ENCODE data around the gene FGL2. TPM values are rescaled to one million over a fixed set of nuclear protein-coding genes. Genes with fewer than 3 reads are reported as not detected.
A peak's percentile ranks its signal among the peaks of the same experiment; 100 is the strongest.
"Not testable (repeated sequence)": the region's sequence is repeated elsewhere in the genome, so short reads cannot be mapped to it uniquely, and the experiment has no call there.

The FGL2 gene
- total RNA-seq, 4 donors from 2014 or later, result 217 to 349 (median 305) TPM

DNA sequence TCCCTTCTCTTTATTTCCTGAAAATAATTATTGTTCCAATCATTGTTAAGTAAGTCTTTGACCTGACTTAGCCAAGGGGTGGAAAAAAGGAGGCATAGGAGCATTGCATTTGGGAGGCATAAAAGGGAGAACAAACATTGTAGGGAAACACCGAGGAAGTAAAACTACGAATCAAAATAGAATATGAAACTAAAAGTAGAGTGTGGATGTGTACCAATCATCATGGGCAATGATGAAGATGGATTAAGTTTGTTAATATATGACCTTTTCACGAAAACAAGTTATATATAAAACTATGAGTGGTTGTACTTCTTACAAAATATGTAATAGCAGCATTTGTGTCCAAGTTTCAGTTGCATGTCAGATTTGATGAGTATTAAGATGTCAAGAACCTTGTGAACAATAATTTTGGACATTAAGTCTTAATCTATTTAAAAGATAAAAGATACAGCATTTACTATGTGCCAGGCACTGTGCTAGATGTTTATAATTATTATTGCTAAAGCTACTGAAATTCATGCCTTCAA, 24.3 kb downstream of the FGL2 start:
- H3K27ac ChIP-seq (replicated peaks in 1 of 4), result peak overlapping the region in 3 of 4 donors; percentile 38 to 63 (median 56)
- intact Hi-C loops (cut with DNase I); H3K36me3 ChIP-seq: not testable (repeated sequence)

DNA sequence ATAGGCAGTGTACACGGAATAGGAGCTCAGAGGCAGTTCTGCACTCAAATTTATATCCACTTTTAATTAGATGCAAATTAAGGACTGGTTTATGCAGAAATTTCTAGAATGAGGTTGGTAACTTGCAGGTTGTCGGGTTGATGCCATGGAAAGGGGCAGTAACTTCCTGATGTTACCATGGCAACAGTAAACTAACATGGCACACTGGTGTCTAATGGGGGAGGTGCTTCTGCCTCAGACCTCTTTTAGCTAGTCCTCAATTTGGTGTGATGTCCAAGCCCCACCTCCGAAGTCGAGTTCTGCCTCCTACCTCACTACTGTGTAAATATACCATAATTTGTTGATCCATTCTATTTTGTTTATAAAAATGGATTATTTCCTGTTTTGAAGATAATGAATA, 25.2 kb downstream of the FGL2 start:
- WGBS, result 82% methylated on average over 1 of the region's 4 CpGs
- peak overlapping the region in 3 of 4 donors; percentile 28 to 63 (median 56) for H3K27ac ChIP-seq (replicated peaks in 1 of 4)

More for the DNA sequence above, 24.3 kb downstream of the FGL2 start:
- not testable (repeated sequence) for H3K4me3 ChIP-seq; H3K9me3 ChIP-seq; H3K27me3 ChIP-seq; DNase-seq (ENCODE audit: extremely low spot score)
- WGBS, result 36% methylated on average over 3 of the region's 3 CpGs
- H3K4me1 ChIP-seq, result peaks cover 0 to 23% (median 17%) of the 10 kb centered on the region in 4 donors

GRCh38 chr7:77172437-77173172, 27.0 kb downstream of the FGL2 start:
- peaks cover 0 to 17% (median 11%) of the 10 kb centered on the region in 4 donors for H3K4me1 ChIP-seq
- H3K27me3 ChIP-seq; H3K36me3 ChIP-seq; H3K4me3 ChIP-seq; intact Hi-C loops (cut with DNase I); H3K9me3 ChIP-seq; H3K27ac ChIP-seq (replicated peaks in 1 of 4); DNase-seq (ENCODE audit: extremely low spot score): not testable (repeated sequence)
- 65% methylated on average over 5 of the region's 6 CpGs for WGBS

More for the DNA sequence above, 25.2 kb downstream of the FGL2 start:
- H3K4me1 ChIP-seq, result peaks cover 0 to 23% (median 17%) of the 10 kb centered on the region in 4 donors
- H3K36me3 ChIP-seq; H3K4me3 ChIP-seq; H3K9me3 ChIP-seq; H3K27me3 ChIP-seq; intact Hi-C loops (cut with DNase I); DNase-seq (ENCODE audit: extremely low spot score): not testable (repeated sequence)

DNA sequence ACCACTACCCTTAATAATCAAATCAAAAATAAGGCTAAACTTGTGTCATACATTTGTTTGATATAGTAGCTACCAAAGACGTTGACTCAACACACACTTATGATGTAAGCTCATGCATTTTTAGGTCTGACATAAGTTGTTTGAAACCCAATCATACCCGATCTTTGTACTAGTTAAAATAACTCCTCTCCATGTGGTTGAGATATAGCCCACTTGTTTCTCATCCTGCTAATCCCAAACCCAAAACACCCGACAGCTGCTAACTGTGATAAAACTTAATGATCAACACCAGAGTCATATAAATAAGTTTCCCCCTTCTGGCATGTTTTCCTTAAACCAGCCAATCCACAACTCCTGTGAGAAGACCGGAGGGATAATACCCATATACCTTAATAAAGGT, 28.5 kb downstream of the FGL2 start:
- intact Hi-C loops (cut with DNase I), result not testable (repeated sequence)
- WGBS, result 88% methylated on average over 4 of the region's 4 CpGs

DNA sequence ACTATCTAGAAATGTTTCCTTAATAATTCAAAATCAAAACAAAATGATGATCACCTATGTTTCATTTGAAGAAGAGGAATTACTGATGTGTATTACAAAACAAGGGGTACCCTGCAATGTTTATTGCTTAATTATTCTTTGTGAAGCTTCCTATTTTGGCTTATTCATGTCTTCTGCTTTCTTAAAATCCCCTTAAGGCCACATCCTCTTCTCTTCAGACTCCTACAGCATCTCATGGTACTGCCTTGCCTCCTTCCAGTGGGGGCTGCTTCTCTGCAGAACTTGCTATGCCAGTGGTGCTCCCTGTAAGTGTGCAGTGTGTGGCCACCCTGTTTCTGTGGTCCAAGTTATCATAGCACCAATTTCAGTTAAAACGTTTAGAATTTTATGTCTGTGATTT, 42.2 kb downstream of the FGL2 start:
- H3K36me3 ChIP-seq, result no peaks in the 10 kb centered on the region
- H3K27ac ChIP-seq (replicated peaks in 1 of 4), result peak overlapping the region in 3 of 4 donors; percentile 22 to 39 (median 37)
- no peak overlapping the region for H3K4me3 ChIP-seq
- H3K4me1 ChIP-seq, result peaks cover 4 to 32% (median 16%) of the 10 kb centered on the region in 4 donors
- H3K27me3 ChIP-seq, result no peaks in the 10 kb centered on the region
- intact Hi-C loops (cut with DNase I), result no loop called here
- 24% methylated on average over 1 of the region's 1 CpG for WGBS
- H3K9me3 ChIP-seq, result no peaks in the 10 kb centered on the region
- TF ChIP-seq POLR2A (IDR thresholded peaks at IDR 0.05; ENCODE audit: low read depth) (no peak), EP300 (IDR thresholded peaks at IDR 0.05) (no peak), POLR2AphosphoS5 (IDR thresholded peaks at IDR 0.05) (no peak), CTCF (IDR thresholded peaks at IDR 0.05) (no peak)
- DNase-seq (ENCODE audit: extremely low spot score), result no peak

More for the DNA sequence above, 28.5 kb downstream of the FGL2 start:
- H3K9me3 ChIP-seq; H3K4me1 ChIP-seq; DNase-seq (ENCODE audit: extremely low spot score); H3K4me3 ChIP-seq; H3K27me3 ChIP-seq; H3K27ac ChIP-seq (replicated peaks in 1 of 4); H3K36me3 ChIP-seq: not testable (repeated sequence)

- intact Hi-C loops (cut with DNase I); H3K27me3 ChIP-seq; H3K36me3 ChIP-seq; DNase-seq (ENCODE audit: extremely low spot score); H3K4me3 ChIP-seq; H3K9me3 ChIP-seq: not testable (repeated sequence)
- Histone ChIP-seq H3K27ac (replicated peaks in 1 of 4) (peak overlapping the region in 1 of 4 donors; percentile 22), H3K4me1 (peaks cover 4 to 36% (median 20%) of the 10 kb centered on the region in 4 donors)
- no CpG with 5 or more reads among the region's 1 CpG for WGBS
These were observed 42.6 kb downstream of the FGL2 start for GRCh38 chr7:77157034-77157433.

GRCh38 chr7:77155601-77156377, 43.8 kb downstream of the FGL2 start:
- DNase-seq (ENCODE audit: extremely low spot score); H3K27me3 ChIP-seq; H3K9me3 ChIP-seq; intact Hi-C loops (cut with DNase I); H3K4me3 ChIP-seq; H3K36me3 ChIP-seq: not testable (repeated sequence)
- peak overlapping the region; percentile 27 to 50 (median 38) for H3K27ac ChIP-seq (replicated peaks in 1 of 4)
- peaks cover 4 to 40% (median 22%) of the 10 kb centered on the region in 4 donors for H3K4me1 ChIP-seq
- 50% methylated on average over 4 of the region's 5 CpGs for WGBS

DNA sequence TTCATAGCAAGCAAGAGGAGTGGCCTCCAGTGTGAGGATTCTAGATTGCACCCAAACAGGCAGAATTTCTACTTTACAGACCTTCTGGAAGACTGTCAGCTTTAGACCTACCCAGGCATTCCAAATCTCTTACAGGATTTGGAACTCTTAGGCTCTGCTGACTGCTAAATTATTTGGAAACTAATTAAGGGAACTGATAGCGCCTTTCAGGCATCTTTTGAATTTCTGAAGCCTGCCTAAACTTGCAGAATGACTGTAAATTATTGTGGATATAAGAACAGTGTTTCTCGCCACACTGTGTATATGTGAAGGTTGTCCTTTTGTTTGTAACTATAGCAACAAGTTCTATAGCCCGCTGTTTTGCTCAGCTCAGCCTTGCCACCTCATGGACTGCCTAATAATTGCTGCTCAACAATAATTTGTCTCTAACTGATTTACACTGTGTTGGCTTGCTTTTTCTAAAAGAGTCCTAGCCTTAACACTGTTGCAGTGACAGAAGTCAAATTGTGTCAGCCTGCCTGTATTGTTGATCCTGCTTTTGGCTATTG, 44.6 kb downstream of the FGL2 start:
- DNase-seq (ENCODE audit: extremely low spot score); H3K36me3 ChIP-seq; intact Hi-C loops (cut with DNase I); H3K9me3 ChIP-seq; H3K27me3 ChIP-seq; H3K4me3 ChIP-seq: not testable (repeated sequence)
- 43% methylated on average over 1 of the region's 3 CpGs for WGBS
- peak overlapping the region in 3 of 4 donors; percentile 35 to 50 (median 40) for H3K27ac ChIP-seq (replicated peaks in 1 of 4)
- peaks cover 4 to 40% (median 22%) of the 10 kb centered on the region in 4 donors for H3K4me1 ChIP-seq

DNA sequence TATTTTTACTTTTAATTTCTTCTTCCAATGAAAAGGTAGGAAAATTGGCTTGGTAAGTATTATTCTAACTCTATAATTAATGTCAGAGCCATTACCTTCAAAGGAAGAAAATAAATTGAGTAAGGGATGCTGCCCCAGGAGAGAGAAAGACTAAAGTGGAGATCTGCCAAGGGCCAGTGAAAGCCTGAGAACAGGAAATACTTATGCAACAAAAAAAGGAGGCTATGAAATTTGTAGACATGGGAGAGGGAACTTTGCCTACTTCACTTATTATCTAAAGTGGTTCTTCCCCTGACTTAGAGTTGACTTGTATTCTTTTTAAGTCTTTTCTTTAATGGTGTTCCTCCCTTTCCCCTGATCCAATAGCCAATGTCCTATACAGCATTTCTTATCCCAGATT, 47.4 kb downstream of the FGL2 start:
- H3K27ac ChIP-seq (replicated peaks in 1 of 4); intact Hi-C loops (cut with DNase I); DNase-seq (ENCODE audit: extremely low spot score); H3K27me3 ChIP-seq; H3K9me3 ChIP-seq; H3K4me3 ChIP-seq; H3K36me3 ChIP-seq: not testable (repeated sequence)
- H3K4me1 ChIP-seq, result peaks cover 0 to 34% (median 18%) of the 10 kb centered on the region in 4 donors

Measured in esophagus muscularis mucosa (tissue), 4 donors.